Retina (tissue), 1 donor: Measurements from ENCODE around the gene GMFB.
"Not testable (repeated sequence)": the region's sequence is repeated elsewhere in the genome, so short reads cannot be mapped to it uniquely, and the experiment has no call there.

Experiments
- DNase-seq: peaks from one replicate; pipeline ENCODE4 v3.0.0-alpha.2; 2016

Gene GMFB

GRCh38 chr14:54490445-54491175 is 1.8 kb upstream of the GMFB start:
- DNase-seq, result no peak

- no peak for DNase-seq
These were observed 1.1 kb upstream of the GMFB start for GRCh38 chr14:54489731-54490444.

- DNase-seq, result no peak
These were observed 521 bp upstream of the GMFB start for GRCh38 chr14:54489318-54489683.

GRCh38 chr14:54488318-54488645 is 498 bp downstream of the GMFB start:
- DNase-seq, result no peak

GRCh38 chr14:54487771-54488170 is 1.0 kb downstream of the GMFB start:
- DNase-seq, result peak; percentile 26

- no peak for DNase-seq
These were observed 2.1 kb downstream of the GMFB start for GRCh38 chr14:54486685-54487084.

GRCh38 chr14:54483846-54484245 is 4.9 kb downstream of the GMFB start:
- DNase-seq, result no peak

- no peak for DNase-seq
These were observed 5.6 kb downstream of the GMFB start for GRCh38 chr14:54483073-54483745.

GRCh38 chr14:54481695-54482094 is 7.1 kb downstream of the GMFB start:
- DNase-seq, result no peak

- no peak for DNase-seq
These were observed 7.8 kb downstream of the GMFB start for GRCh38 chr14:54480830-54481562.

- DNase-seq, result no peak
These were observed 10.1 kb downstream of the GMFB start for GRCh38 chr14:54478636-54479215.

GRCh38 chr14:54475911-54476310 is 12.9 kb downstream of the GMFB start:
- DNase-seq, result no peak

- DNase-seq, result no peak
These were observed 13.4 kb downstream of the GMFB start for GRCh38 chr14:54475187-54475899.

- no peak for DNase-seq
These were observed 14.5 kb downstream of the GMFB start for GRCh38 chr14:54474232-54474793.

- no peak for DNase-seq
These were observed 16.5 kb downstream of the GMFB start for GRCh38 chr14:54472315-54472714.

- DNase-seq, result no peak
These were observed 17.1 kb downstream of the GMFB start for GRCh38 chr14:54471641-54472040.

- DNase-seq, result no peak
These were observed 18.1 kb downstream of the GMFB start for GRCh38 chr14:54470701-54471100.

- no peak for DNase-seq
These were observed 21.5 kb downstream of the GMFB start for GRCh38 chr14:54467280-54467679.

- DNase-seq, result peak; percentile 11
These were observed 23.1 kb downstream of the GMFB start for GRCh38 chr14:54465654-54466053.

- DNase-seq, result no peak
These were observed 26.7 kb downstream of the GMFB start for GRCh38 chr14:54462048-54462447.

- no peak for DNase-seq
These were observed 29.7 kb downstream of the GMFB start for GRCh38 chr14:54459106-54459505.

- DNase-seq, result not testable (repeated sequence)
These were observed 30.2 kb downstream of the GMFB start for GRCh38 chr14:54458536-54458935.
